Spinal cord (tissue), 10 donors: ENCODE measurements around the gene TSPY9. TPM values are rescaled to one million over a fixed set of nuclear protein-coding genes. Genes with fewer than 3 reads are reported as not detected.
"Not testable (repeated sequence)": the region's sequence is repeated elsewhere in the genome, so short reads cannot be mapped to it uniquely, and the experiment has no call there.

Source experiments
- DNase-seq, 6 donors: peaks; one replicate each; pipeline versions ENCODE4 v3.0.0 to v3.0.0-alpha.2; 2013 to 2015; ENCODE audit warnings: low spot score in 6 of 6, low read depth in 4 of 6
- H3K27ac ChIP-seq: one replicate; pipeline ENCODE4 v1.5.1; 2013; ENCODE audit warnings: low read depth, low read length, control low read depth
- H3K27me3 ChIP-seq: one replicate; pipeline ENCODE4 v1.6.1; 2013; ENCODE audit warnings: low read length; ENCODE audit not compliant: control insufficient read depth, insufficient read depth
- H3K36me3 ChIP-seq: one replicate; pipeline ENCODE4 v1.6.1; 2013; ENCODE audit warnings: low read length; ENCODE audit not compliant: control insufficient read depth, insufficient read depth
- H3K4me1 ChIP-seq: one replicate; pipeline ENCODE4 v1.6.1; 2013; ENCODE audit warnings: low read length; ENCODE audit not compliant: control insufficient read depth, insufficient read depth
- H3K4me3 ChIP-seq: one replicate; pipeline ENCODE4 v1.5.1; 2013; ENCODE audit warnings: low read depth, low read length, control low read depth
- H3K9me3 ChIP-seq: one replicate; pipeline ENCODE4 v1.6.1; 2013; ENCODE audit warnings: low read length; ENCODE audit not compliant: control insufficient read depth, insufficient read depth
- WGBS: methylation state at CpG from one replicate; pipeline ENCODE4 v1.1.5; 2013; ENCODE audit warnings: missing lambda C conversion rate; ENCODE audit not compliant: insufficient coverage; 5-methylcytosine and 5-hydroxymethylcytosine counted together
- long read RNA-seq, 4 donors: transcript quantifications; one replicate each; lab custom pipeline, GENCODE V29; 2026
- polyA plus RNA-seq, 2 donors: library from polyadenylated mRNA; unstranded; fragments of 120-200 nt; gene quantifications; one replicate each; pipeline ENCODE4 v1.2.1, GENCODE V29; 2013; ENCODE audit not compliant: insufficient read length in 2 of 2
- total RNA-seq, 2 donors: library from RNA; depleted of rRNA in 1 of 2; stranded (reverse); fragments of 120-200 nt in 1 of 2; fragments of >200 nt in 1 of 2; gene quantifications; one replicate each; pipeline versions ENCODE4 v1.2.3 to v1.2.4, GENCODE V29; 2013 to 2014
- donor health status: healthy.

Gene TSPY9
- total RNA-seq (not detected), polyA plus RNA-seq (not detected)
- long read RNA-seq, donor 1: 0 reads
- long read RNA-seq, donor 2: 0 reads
- long read RNA-seq, donor 3: 0 reads
- long read RNA-seq, donor 4: 0 reads

GRCh38 chrY:9486967-9487366 lies at the start of gene TSPY9:
TSPY9 (plus strand) TSS chrY:9487267; CDS start chrY:9487313, 46 bp downstream.
- H3K4me3 ChIP-seq, H3K9me3 ChIP-seq, H3K27ac ChIP-seq, H3K4me1 ChIP-seq, DNase-seq, H3K36me3 ChIP-seq, H3K27me3 ChIP-seq: not testable (repeated sequence)
- WGBS: no CpG with 5 or more reads among the region's 26 CpGs

- H3K4me3 ChIP-seq, H3K4me1 ChIP-seq, H3K9me3 ChIP-seq, H3K27ac ChIP-seq, DNase-seq, H3K27me3 ChIP-seq, H3K36me3 ChIP-seq: not testable (repeated sequence)
- WGBS: no CpG with 5 or more reads among the region's 25 CpGs
Observed at GRCh38 chrY:9466655-9467054, 20.4 kb upstream of the TSPY9 start, which contains the start of gene TSPY1. TSPY1 (plus strand) TSS chrY:9466955; CDS start chrY:9467001, 46 bp downstream.

- H3K4me1 ChIP-seq, H3K4me3 ChIP-seq, H3K27me3 ChIP-seq, H3K36me3 ChIP-seq, DNase-seq, H3K9me3 ChIP-seq, H3K27ac ChIP-seq: not testable (repeated sequence)
- no CpG with 5 or more reads among the region's 6 CpGs for WGBS
Observed at GRCh38 chrY:9504396-9504795, 17.3 kb downstream of the TSPY9 start.

GRCh38 chrY:9516287-9516686 lies 29.2 kb downstream of the TSPY9 start:
- not testable (repeated sequence) for H3K4me3 ChIP-seq, H3K9me3 ChIP-seq, H3K36me3 ChIP-seq, DNase-seq, H3K27me3 ChIP-seq, H3K4me1 ChIP-seq, H3K27ac ChIP-seq
- WGBS: no CpG with 5 or more reads among the region's 12 CpGs

- not testable (repeated sequence) for H3K36me3 ChIP-seq, H3K9me3 ChIP-seq, H3K27ac ChIP-seq, DNase-seq, H3K4me3 ChIP-seq, H3K4me1 ChIP-seq, H3K27me3 ChIP-seq
- no CpG with 5 or more reads among the region's 26 CpGs for WGBS
Observed at GRCh38 chrY:9527580-9527979, 40.5 kb downstream of the TSPY9 start, which contains the start of gene TSPY10. TSPY10 (plus strand) TSS chrY:9527880; CDS start chrY:9527926, 46 bp downstream.

Other genes with a start within 250 kb of the TSPY9 start
- gene TSPY4, start 149.8 kb upstream of the TSPY9 start, total RNA-seq: not detected
- gene TSPY4, start 149.8 kb upstream of the TSPY9 start, polyA plus RNA-seq: not detected
- gene TSPY8, start 129.5 kb upstream of the TSPY9 start, total RNA-seq: not detected
- gene TSPY8, start 129.5 kb upstream of the TSPY9 start, polyA plus RNA-seq: not detected
- gene TSPY3, start 88.8 kb upstream of the TSPY9 start, total RNA-seq: not detected
- gene TSPY3, start 88.8 kb upstream of the TSPY9 start, polyA plus RNA-seq: not detected
- gene TSPY1, start 20.3 kb upstream of the TSPY9 start, total RNA-seq: not detected
- not detected for gene TSPY1, start 20.3 kb upstream of the TSPY9 start, polyA plus RNA-seq
- gene TSPY10, start 40.6 kb downstream of the TSPY9 start, total RNA-seq: not detected
- gene TSPY10, start 40.6 kb downstream of the TSPY9 start, polyA plus RNA-seq: not detected